Measurements from ENCODE around the gene EWSR1. TPM values are rescaled to one million over a fixed set of nuclear protein-coding genes. Genes with fewer than 3 reads are reported as not detected.

EWSR1 gene
- total and polyA plus RNA-seq, 2 donors (not counting 1 experiment from before 2014, with no cell fraction given), result 281 to 295 TPM

GRCh38 chr22:29313576-29314466 is 45.8 kb downstream of the EWSR1 start:
- no peak for TF ChIP-seq CTCF (IDR thresholded peaks at IDR 0.05)
- no peak for TF ChIP-seq EZH2 (IDR thresholded peaks at IDR 0.05; ENCODE audit: borderline replicate concordance, insufficient read depth, low read depth, low read length, poor library complexity, severe bottlenecking)
- Histone ChIP-seq H2AFZ (ENCODE audit: insufficient read depth, low read depth, low read length, poor library complexity, severe bottlenecking) (no peak overlapping the region), H3K4me1 (ENCODE audit: control insufficient read depth in 2 of 2, insufficient read depth in 2 of 2, low read length in 2 of 2) (peaks cover 32 to 41% of the 10 kb centered on the region in 2 donors), H4K20me1 (ENCODE audit: control insufficient read depth, insufficient read depth, low read length, poor library complexity, severe bottlenecking) (peaks cover 7% of the 10 kb centered on the region), H3K79me2 (ENCODE audit: control insufficient read depth, insufficient read depth, low read length) (no peaks in the 10 kb centered on the region), H3K9me3 (ENCODE audit: control extremely low read depth in 1 of 3, control insufficient read depth in 2 of 3, insufficient read depth in 1 of 3, low read length in 2 of 3) (peaks cover 0 to 25% (median 0%) of the 10 kb centered on the region in 3 donors), H3K36me3 (replicated peaks in 1 of 2; ENCODE audit: control extremely low read depth in 1 of 2, control insufficient read depth in 1 of 2, extremely low read depth in 1 of 2, insufficient read depth in 2 of 2, low read length in 1 of 2) (no peaks in the 10 kb centered on the region), H3K4me2 (replicated peaks; ENCODE audit: low read depth, low read length, poor library complexity, severe bottlenecking) (peak overlapping the region; percentile 73), H3K27ac (ENCODE audit: low read length in 2 of 2) (no peak overlapping the region), H3K27me3 (replicated peaks in 1 of 4; ENCODE audit: control extremely low read depth in 1 of 4, control insufficient read depth in 3 of 4, insufficient read depth in 4 of 4, low read length in 3 of 4) (peaks cover 0 to 60% (median 26%) of the 10 kb centered on the region in 4 experiments), H3K4me3 (ENCODE audit: control extremely low read depth in 1 of 5, extremely low read depth in 1 of 5, insufficient read depth in 1 of 5, low read depth in 2 of 5, low read length in 4 of 5) (peak overlapping the region in 1 of 5 experiments; percentile 39), H3K9ac (ENCODE audit: low read length) (peak overlapping the region; percentile 43)
- no peak for DNase-seq
- ChIA-PET CTCF (no interaction called here), POLR2A (no interaction called here)
- peak overlapping the region; percentile 71 for H3K4me3 Mint-ChIP-seq
- no peaks in the 10 kb centered on the region for H3K9me3 Mint-ChIP-seq (ENCODE audit: insufficient read depth)
- no peak overlapping the region for H3K27ac Mint-ChIP-seq
- peaks cover 41% of the 10 kb centered on the region for H3K27me3 Mint-ChIP-seq
- 28% methylated on average over 51 of the region's 51 CpGs for WGBS (ENCODE audit: insufficient coverage)
- intact Hi-C loops (cut with micrococcal nuclease), result no loop called here
- H3K4me1 Mint-ChIP-seq, result peaks cover 31% of the 10 kb centered on the region
- ATAC-seq (ENCODE audit: low read depth), result no peak

All from B cell (primary cell).